ENCODE results near the gene BCL2L2.

Gene BCL2L2

DNA sequence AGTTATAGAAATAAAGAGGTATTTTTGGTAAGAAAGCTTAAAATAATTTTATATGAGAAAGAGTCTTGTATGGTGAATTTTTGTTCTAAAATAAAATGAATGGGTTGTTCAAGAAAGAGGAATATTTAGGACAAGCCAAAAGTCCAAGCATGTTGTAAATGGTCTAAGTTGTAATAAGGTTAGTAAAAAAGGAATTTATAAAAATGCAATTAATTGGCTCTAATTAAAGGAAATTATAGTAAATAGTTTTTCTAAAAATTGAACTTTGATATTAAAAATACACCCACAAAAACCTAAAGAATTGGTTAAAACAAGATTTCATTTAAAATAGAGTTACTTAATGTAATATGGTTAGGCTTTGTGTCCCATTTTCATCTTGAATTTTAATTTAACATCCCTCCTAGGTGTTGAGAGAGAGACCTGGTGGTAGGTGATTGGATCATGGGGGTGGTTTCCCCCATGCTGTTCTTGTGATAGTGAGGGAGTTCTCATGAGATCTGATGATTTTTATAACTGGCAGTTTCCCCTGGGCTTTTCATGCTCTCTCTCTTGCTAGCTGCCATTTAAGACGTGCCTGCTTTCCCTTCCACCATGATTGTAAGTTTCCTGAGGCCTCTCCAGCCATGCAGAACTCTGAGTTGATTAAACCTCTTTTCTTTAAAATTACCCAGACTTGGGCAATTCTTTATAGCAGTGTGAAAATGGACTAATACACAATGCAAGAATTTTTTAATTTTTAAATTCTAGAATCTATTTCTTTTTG, 33.1 kb downstream of the BCL2L2 start:
- H3K4me2 ChIP-seq (ENCODE audit: low read length): no peak overlapping the region
- H3K36me3 ChIP-seq (ENCODE audit: control insufficient read depth, insufficient read depth, low read length): no peaks in the 10 kb centered on the region
- TF ChIP-seq, protein P1, sequence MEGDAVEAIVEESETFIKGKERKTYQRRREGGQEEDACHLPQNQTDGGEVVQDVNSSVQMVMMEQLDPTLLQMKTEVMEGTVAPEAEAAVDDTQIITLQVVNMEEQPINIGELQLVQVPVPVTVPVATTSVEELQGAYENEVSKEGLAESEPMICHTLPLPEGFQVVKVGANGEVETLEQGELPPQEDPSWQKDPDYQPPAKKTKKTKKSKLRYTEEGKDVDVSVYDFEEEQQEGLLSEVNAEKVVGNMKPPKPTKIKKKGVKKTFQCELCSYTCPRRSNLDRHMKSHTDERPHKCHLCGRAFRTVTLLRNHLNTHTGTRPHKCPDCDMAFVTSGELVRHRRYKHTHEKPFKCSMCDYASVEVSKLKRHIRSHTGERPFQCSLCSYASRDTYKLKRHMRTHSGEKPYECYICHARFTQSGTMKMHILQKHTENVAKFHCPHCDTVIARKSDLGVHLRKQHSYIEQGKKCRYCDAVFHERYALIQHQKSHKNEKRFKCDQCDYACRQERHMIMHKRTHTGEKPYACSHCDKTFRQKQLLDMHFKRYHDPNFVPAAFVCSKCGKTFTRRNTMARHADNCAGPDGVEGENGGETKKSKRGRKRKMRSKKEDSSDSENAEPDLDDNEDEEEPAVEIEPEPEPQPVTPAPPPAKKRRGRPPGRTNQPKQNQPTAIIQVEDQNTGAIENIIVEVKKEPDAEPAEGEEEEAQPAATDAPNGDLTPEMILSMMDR (IDR thresholded peaks at IDR 0.05): no peak
- H2AFZ ChIP-seq: no peak overlapping the region
- H3K27me3 ChIP-seq (ENCODE audit: control insufficient read depth, insufficient read depth, low read length): no peaks in the 10 kb centered on the region
- no peaks in the 10 kb centered on the region for H3K9me3 ChIP-seq (ENCODE audit: control insufficient read depth, low read length)
- H3K9ac ChIP-seq: no peak overlapping the region
- no peaks in the 10 kb centered on the region for H3K79me2 ChIP-seq
- H3K4me1 ChIP-seq: no peaks in the 10 kb centered on the region
- H3K27ac ChIP-seq: no peak overlapping the region
- no peak overlapping the region for H3K4me3 ChIP-seq (ENCODE audit: low read depth, low read length)

DNA sequence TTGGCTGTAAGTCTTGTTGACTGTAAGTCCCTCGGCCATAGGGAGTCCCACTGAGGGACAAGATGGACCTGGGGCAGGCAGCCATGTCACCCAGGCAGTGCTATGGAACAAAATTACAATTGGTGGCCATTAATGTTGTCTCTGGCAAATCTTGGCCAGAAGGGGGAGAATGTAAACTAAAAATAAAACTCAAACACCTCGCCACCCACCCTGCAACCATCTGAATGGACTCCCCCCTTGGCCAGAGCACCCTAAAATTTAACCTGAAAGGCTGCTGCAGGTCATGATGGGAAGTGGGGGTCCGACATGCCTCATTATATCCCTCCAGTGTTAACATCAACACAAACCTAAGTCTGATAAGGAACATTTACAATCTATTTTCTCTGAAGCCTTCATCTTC, 37.8 kb downstream of the BCL2L2 start:
- Histone ChIP-seq H3K4me1 (no peaks in the 10 kb centered on the region), H3K79me2 (no peaks in the 10 kb centered on the region), H3K9ac (no peak overlapping the region), H3K4me3 (ENCODE audit: low read depth, low read length) (no peak overlapping the region), H3K36me3 (ENCODE audit: control insufficient read depth, insufficient read depth, low read length) (no peaks in the 10 kb centered on the region), H3K4me2 (ENCODE audit: low read length) (no peak overlapping the region), H3K27ac (no peak overlapping the region), H2AFZ (no peak overlapping the region), H3K27me3 (ENCODE audit: control insufficient read depth, insufficient read depth, low read length) (no peaks in the 10 kb centered on the region), H3K9me3 (ENCODE audit: control insufficient read depth, low read length) (no peaks in the 10 kb centered on the region)
- TF ChIP-seq, protein P1 (IDR thresholded peaks at IDR 0.05): no peak

DNA sequence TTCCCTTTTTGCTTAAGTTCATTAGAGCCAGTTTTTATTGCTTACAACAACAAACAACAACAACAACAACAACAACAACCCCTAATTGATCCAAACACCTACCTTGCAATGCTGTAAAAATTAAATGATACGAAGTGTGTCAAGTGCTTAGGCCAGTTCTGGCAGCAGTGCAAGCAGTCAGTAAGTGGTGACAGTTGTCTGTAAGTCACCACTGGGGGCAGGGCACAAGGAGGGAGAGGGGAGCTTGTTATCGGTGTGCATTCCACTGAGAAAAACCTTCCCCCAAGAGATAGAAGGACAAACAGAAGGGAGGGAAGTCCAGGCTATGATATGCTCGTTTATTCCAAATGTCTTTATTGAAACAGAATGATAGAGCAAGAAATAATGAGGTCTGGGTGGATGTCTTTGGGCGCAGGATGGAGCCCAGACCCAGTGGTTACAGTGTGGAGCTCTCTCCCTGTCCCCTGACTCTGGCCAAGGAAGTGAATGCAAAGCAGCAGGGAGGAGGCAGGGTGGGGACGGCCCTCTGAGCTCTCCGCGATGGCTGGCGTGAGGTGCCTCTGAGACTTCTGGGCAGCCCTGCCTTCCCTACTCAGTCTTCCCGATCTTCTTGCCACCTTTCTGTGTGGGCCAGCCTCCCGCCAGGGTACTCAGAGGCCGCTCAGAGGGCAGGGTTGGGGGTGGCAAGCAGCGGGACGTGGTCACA, 39.5 kb downstream of the BCL2L2 start:
- no peak overlapping the region for H3K27ac ChIP-seq

DNA sequence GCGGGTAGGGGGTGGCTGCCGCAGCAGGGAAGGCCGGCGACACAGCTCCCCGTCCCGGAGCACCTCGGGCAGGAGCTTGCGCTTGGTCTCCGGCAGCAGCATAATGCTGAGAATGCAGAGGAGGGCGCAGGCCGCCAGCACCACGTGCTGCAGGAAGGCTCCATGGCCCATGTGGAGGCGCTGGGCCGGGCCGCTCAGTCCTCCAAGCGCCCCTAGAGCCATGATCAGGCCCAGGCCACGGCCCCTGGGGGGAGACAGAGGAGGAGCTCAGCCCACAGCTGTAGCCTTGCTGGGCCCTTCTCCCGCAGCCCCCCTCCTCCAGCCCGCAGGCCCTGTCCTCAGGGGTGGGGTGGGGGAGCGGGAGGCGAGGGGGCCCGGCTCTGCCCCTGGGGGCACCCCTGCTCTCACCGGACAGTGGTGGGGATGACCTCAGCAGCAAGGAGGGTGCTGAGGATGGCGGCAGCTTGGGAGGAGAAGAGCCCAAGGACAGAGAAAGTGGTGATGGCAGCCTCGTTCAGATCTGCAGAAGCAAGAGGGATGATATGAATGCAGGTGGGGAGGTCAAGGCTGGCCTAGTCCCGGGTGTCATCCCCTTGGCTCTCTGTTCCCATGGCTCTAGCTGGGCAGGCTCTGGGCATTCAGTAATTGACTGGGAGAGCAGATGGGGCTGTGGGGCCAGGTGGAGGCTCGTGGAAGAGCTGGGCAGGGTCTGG, 40.2 kb downstream of the BCL2L2 start:
- H3K9ac ChIP-seq: no peak overlapping the region
- H3K4me2 ChIP-seq (ENCODE audit: low read length): no peak overlapping the region
- no peaks in the 10 kb centered on the region for H3K27me3 ChIP-seq (ENCODE audit: control insufficient read depth, insufficient read depth, low read length)
- no peaks in the 10 kb centered on the region for H3K79me2 ChIP-seq
- no peaks in the 10 kb centered on the region for H3K9me3 ChIP-seq (ENCODE audit: control insufficient read depth, low read length)
- H3K4me1 ChIP-seq: no peaks in the 10 kb centered on the region
- no peak overlapping the region for H3K4me3 ChIP-seq (ENCODE audit: low read depth, low read length)
- TF ChIP-seq, protein P1 (IDR thresholded peaks at IDR 0.05): no peak
- H3K36me3 ChIP-seq (ENCODE audit: control insufficient read depth, insufficient read depth, low read length): no peaks in the 10 kb centered on the region
- no peak overlapping the region for H2AFZ ChIP-seq
- H3K27ac ChIP-seq: no peak overlapping the region

More for the DNA sequence above, 39.5 kb downstream of the BCL2L2 start:
- H3K36me3 ChIP-seq (ENCODE audit: control insufficient read depth, insufficient read depth, low read length): no peaks in the 10 kb centered on the region
- H3K79me2 ChIP-seq: no peaks in the 10 kb centered on the region
- no peaks in the 10 kb centered on the region for H3K27me3 ChIP-seq (ENCODE audit: control insufficient read depth, insufficient read depth, low read length)
- no peaks in the 10 kb centered on the region for H3K9me3 ChIP-seq (ENCODE audit: control insufficient read depth, low read length)
- no peaks in the 10 kb centered on the region for H3K4me1 ChIP-seq
- H3K9ac ChIP-seq: no peak overlapping the region
- TF ChIP-seq, protein P1 (IDR thresholded peaks at IDR 0.05): no peak
- H2AFZ ChIP-seq: no peak overlapping the region
- no peak overlapping the region for H3K4me3 ChIP-seq (ENCODE audit: low read depth, low read length)
- no peak overlapping the region for H3K4me2 ChIP-seq (ENCODE audit: low read length)

All from parathyroid adenoma (tissue), 2 donors.